Activated CD4-positive, alpha-beta memory T cell treated with anti-CD3 and anti-CD28 coated beads, Interleukin-2, amount 10 ng/mL, durations not matched to agents 7 days and 5 days (primary cell): Measurements from ENCODE around the gene RIPK4. TPM values are rescaled to one million over a fixed set of nuclear protein-coding genes. Genes with fewer than 3 reads are reported as not detected.

ENCODE experiments used
- CTCF ChIA-PET: fragments of 350-600 bp; sonication (Branson Sonifier 250); formaldehyde crosslinking; loops from one replicate; lab custom pipeline; 2021; ENCODE audit warnings: antibody characterized with exemption, inconsistent platforms; lab: Charles Lee
- POLR2A ChIA-PET: fragments of 350-600 bp; sonication (Branson Sonifier 250); formaldehyde crosslinking; loops from one replicate; lab custom pipeline; 2021; ENCODE audit warnings: antibody characterized with exemption; lab: Charles Lee
- DNase-seq: peaks from one replicate; pipeline ENCODE4 v3.0.0-alpha.2; 2020
- H3K27ac Mint-ChIP-seq: one replicate; pipeline ENCODE4 v1.8.0; 2021; ENCODE audit warnings: mild to moderate bottlenecking, mixed read lengths
- H3K27me3 Mint-ChIP-seq: one replicate; pipeline ENCODE4 v1.8.0; 2021; ENCODE audit warnings: mixed read lengths
- H3K36me3 Mint-ChIP-seq: one replicate; pipeline ENCODE4 v1.8.0; 2021; ENCODE audit warnings: low read depth, mixed read lengths
- H3K4me1 Mint-ChIP-seq: one replicate; pipeline ENCODE4 v1.8.0; 2021; ENCODE audit warnings: mixed read lengths
- H3K4me3 Mint-ChIP-seq: one replicate; pipeline ENCODE4 v1.8.0; 2021; ENCODE audit warnings: mild to moderate bottlenecking, mixed read lengths
- H3K9me3 Mint-ChIP-seq: one replicate; pipeline ENCODE4 v1.8.0; 2021; ENCODE audit warnings: mixed read lengths
- total RNA-seq, 2 experiments: library from RNA; stranded (reverse); gene quantifications; one replicate each; pipeline ENCODE4 v1.2.3, GENCODE V29; 2021

RIPK4 gene
- total RNA-seq, 2 experiments from 2014 or later, result not detected

DNA sequence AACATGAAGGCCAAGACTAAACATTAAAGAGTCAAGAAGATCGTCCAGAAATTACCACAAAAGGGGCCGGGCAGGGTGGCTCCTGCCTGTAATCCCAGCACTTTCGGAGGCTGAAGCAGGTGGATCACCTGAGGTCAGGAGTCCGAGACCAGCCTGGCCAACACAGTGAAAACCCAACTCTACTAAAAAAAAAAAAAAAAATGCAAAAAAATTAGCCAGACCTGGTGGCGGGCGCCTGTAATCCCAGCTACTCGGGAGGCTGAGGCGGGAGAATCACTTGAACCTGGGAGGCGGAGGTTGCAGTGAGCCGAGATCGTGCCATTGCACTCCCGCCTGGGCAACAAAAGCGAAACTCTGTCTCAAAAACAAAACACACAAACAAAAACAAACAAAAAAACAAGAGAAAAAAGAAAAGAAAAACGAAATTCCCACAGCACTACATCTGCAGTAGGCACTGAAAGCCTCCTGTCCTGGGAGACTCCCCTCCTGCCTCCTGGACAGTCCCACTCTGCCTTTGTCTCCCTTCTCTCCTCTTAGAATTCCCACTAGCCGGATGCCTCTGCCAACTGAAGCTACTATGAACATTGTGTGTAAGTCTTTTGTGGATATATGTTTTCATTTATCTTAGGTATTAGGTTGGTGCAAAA is 17.7 kb upstream of the RIPK4 start:
- H3K4me3 Mint-ChIP-seq, result no peak overlapping the region
- H3K27me3 Mint-ChIP-seq, result peaks cover 42% of the 10 kb centered on the region
- no peak for DNase-seq
- no peaks in the 10 kb centered on the region for H3K9me3 Mint-ChIP-seq
- CTCF ChIA-PET, result no interaction called here
- peaks cover 7% of the 10 kb centered on the region for H3K4me1 Mint-ChIP-seq
- H3K36me3 Mint-ChIP-seq, result no peaks in the 10 kb centered on the region
- POLR2A ChIA-PET, result no interaction called here
- no peak overlapping the region for H3K27ac Mint-ChIP-seq

DNA sequence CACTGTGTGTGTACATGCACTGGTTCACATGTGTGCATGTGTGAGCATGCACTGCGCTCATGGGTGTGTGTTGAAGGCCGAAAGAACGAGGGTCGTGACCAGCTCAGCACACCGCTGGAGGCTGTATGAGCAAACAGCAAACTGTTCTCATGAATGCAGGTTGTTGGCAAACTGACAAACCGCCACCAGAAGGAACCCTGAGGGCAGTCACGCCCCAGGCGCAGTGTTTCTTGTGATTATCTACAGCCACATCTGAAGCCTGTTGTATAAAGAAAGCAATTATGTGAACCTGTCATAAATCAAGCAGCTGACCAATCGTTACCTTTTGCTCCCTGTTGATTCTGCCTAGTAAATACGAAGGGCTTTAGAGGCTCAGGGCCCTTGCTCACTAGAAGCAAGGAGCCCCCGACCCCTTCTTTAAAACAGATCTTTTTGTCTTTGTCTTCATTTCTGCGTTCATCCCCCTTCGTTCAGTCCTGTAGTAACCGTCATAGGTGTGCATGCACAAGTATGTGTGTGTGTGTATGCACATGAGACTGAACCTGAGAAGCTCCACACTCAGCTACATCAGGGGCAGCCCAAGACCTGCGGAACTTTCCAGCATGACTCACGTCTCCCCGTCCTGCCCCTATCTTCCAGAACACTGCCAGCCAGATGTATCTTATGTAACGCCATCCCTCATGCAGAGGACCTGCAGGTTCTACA is 16.8 kb upstream of the RIPK4 start:
- CTCF ChIA-PET, result no interaction called here
- Mint-ChIP-seq H3K36me3 (no peaks in the 10 kb centered on the region), H3K9me3 (no peaks in the 10 kb centered on the region), H3K27ac (no peak overlapping the region), H3K4me1 (peaks cover 7% of the 10 kb centered on the region), H3K4me3 (no peak overlapping the region), H3K27me3 (peaks cover 43% of the 10 kb centered on the region)
- POLR2A ChIA-PET, result no interaction called here
- DNase-seq, result no peak

- H3K9me3 Mint-ChIP-seq, result no peaks in the 10 kb centered on the region
- ChIA-PET POLR2A (no interaction called here), CTCF (no interaction called here)
- no peak overlapping the region for H3K27ac Mint-ChIP-seq
- peaks cover 45% of the 10 kb centered on the region for H3K27me3 Mint-ChIP-seq
- H3K36me3 Mint-ChIP-seq, result no peaks in the 10 kb centered on the region
- no peak overlapping the region for H3K4me3 Mint-ChIP-seq
- peaks cover 7% of the 10 kb centered on the region for H3K4me1 Mint-ChIP-seq
- DNase-seq, result no peak
Observed at GRCh38 chr21:41781050-41781410, 14.2 kb upstream of the RIPK4 start.

DNA sequence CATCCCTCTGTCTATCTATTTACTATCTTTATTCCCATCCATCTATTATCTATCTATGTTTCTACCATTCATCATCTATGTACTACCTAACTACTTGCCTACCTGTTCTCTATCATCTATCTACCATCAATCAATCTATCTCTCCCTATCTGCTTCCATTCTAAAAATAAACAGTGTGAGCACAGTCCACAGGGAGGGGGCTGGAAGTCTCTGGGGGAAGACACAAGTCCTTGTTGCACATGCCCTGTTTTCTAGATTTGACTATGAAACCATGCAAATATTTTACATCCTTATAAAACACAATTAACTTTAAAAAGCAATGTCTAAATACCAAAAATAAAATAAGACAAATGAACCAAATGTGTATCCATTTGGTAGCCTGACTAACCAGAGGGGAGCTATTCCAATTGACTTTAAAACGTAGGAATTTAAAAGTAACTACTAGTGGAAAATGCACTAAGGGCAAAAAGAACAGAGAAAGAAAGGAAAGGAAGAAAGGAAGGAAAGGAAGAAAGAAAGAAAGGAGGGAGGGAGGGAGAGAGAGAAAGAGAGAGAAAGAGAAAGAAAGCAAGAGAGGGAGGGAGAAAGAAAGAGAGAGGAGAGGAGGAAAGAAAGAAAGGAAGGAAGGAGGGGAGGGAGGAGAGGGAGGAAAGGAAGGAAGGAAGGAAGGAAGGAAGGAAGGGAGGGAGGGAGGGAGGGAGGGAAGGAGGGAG is 13.6 kb upstream of the RIPK4 start:
- H3K9me3 Mint-ChIP-seq, result no peaks in the 10 kb centered on the region
- ChIA-PET CTCF (no interaction called here), POLR2A (no interaction called here)
- no peak overlapping the region for H3K27ac Mint-ChIP-seq
- no peak overlapping the region for H3K4me3 Mint-ChIP-seq
- no peaks in the 10 kb centered on the region for H3K36me3 Mint-ChIP-seq
- peaks cover 47% of the 10 kb centered on the region for H3K27me3 Mint-ChIP-seq
- peaks cover 7% of the 10 kb centered on the region for H3K4me1 Mint-ChIP-seq
- DNase-seq, result no peak

DNA sequence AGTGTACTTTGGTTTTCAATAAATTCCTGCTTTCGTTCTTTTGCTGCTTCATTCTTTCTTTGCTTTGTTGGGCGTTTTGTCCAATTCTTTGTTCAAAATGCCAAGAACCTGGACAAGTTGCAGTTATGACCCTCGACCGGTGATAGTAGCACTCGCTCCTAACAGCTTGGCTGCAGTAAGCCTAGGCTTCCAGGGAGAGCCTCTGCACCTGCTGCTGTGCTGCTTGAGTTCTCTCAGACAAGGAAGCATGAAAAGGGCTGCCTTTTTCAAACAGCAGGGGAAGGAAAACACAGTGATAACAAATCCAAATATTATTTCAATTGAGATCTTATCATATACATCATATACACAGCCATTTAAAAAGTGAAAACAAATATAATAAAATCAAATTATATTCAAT is 12.8 kb upstream of the RIPK4 start:
- peaks cover 7% of the 10 kb centered on the region for H3K4me1 Mint-ChIP-seq
- no peak overlapping the region for H3K27ac Mint-ChIP-seq
- no peak overlapping the region for H3K4me3 Mint-ChIP-seq
- POLR2A ChIA-PET, result no interaction called here
- CTCF ChIA-PET, result no interaction called here
- peaks cover 55% of the 10 kb centered on the region for H3K27me3 Mint-ChIP-seq
- H3K36me3 Mint-ChIP-seq, result no peaks in the 10 kb centered on the region
- DNase-seq, result no peak
- H3K9me3 Mint-ChIP-seq, result no peaks in the 10 kb centered on the region

- no peak overlapping the region for H3K27ac Mint-ChIP-seq
- no peak overlapping the region for H3K4me3 Mint-ChIP-seq
- H3K9me3 Mint-ChIP-seq, result no peaks in the 10 kb centered on the region
- H3K4me1 Mint-ChIP-seq, result peaks cover 7% of the 10 kb centered on the region
- ChIA-PET POLR2A (no interaction called here), CTCF (interaction anchor here (0.6 to 1.3 kb wide), 2 partner anchors 61 to 496 kb away, joined by 4 to 6 read pairs; no protein-coding TSS in a partner anchor)
- H3K27me3 Mint-ChIP-seq, result peaks cover 58% of the 10 kb centered on the region
- DNase-seq, result no peak
- H3K36me3 Mint-ChIP-seq, result no peaks in the 10 kb centered on the region
Observed at GRCh38 chr21:41778930-41779600, 12.2 kb upstream of the RIPK4 start.

- Mint-ChIP-seq H3K27ac (no peak overlapping the region), H3K27me3 (peaks cover 51% of the 10 kb centered on the region), H3K36me3 (no peaks in the 10 kb centered on the region), H3K4me3 (no peak overlapping the region), H3K4me1 (no peaks in the 10 kb centered on the region), H3K9me3 (no peaks in the 10 kb centered on the region)
- no peak for DNase-seq
- ChIA-PET POLR2A (no interaction called here), CTCF (interaction anchor here (0.6 to 1.3 kb wide), 2 partner anchors 167 to 495 kb away, joined by 3 to 4 read pairs; no protein-coding TSS in a partner anchor)
Observed at GRCh38 chr21:41777951-41778815, 11.3 kb upstream of the RIPK4 start.

DNA sequence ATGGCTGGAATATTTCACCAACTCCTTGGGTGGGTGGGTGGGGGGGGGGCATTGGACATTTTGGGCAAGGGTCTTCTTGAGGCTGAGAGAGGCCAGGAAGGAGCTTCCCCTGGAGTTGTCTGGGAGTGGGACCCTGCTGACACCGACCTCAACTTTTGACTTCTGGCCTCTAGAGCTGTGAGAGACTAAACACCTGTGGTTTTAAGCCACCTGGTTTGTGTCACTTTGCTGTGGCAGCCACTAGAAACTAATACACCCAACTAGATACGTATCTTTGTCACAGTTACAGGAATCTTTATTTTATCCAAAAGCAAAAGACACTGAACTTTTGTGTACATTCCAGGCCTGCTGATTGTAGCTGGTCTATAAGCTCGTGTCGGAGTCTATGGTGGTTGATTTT is 9.9 kb upstream of the RIPK4 start:
- H3K4me3 Mint-ChIP-seq, result no peak overlapping the region
- CTCF ChIA-PET, result interaction anchor here (1.2 kb wide), 1 partner anchor 9 kb away, joined by 4 read pairs; no protein-coding TSS in a partner anchor
- no peak overlapping the region for H3K27ac Mint-ChIP-seq
- no peak for DNase-seq
- POLR2A ChIA-PET, result interaction anchor here (1.0 kb wide), 1 partner anchor 9 kb away, joined by 3 read pairs; no protein-coding TSS in a partner anchor
- H3K9me3 Mint-ChIP-seq, result no peaks in the 10 kb centered on the region
- H3K27me3 Mint-ChIP-seq, result peaks cover 56% of the 10 kb centered on the region
- no peaks in the 10 kb centered on the region for H3K4me1 Mint-ChIP-seq
- H3K36me3 Mint-ChIP-seq, result no peaks in the 10 kb centered on the region

- H3K4me3 Mint-ChIP-seq, result no peak overlapping the region
- H3K4me1 Mint-ChIP-seq, result no peaks in the 10 kb centered on the region
- peaks cover 53% of the 10 kb centered on the region for H3K27me3 Mint-ChIP-seq
- no peaks in the 10 kb centered on the region for H3K9me3 Mint-ChIP-seq
- no peaks in the 10 kb centered on the region for H3K36me3 Mint-ChIP-seq
- H3K27ac Mint-ChIP-seq, result no peak overlapping the region
- CTCF ChIA-PET, result no interaction called here
- DNase-seq, result no peak
- POLR2A ChIA-PET, result no interaction called here
Observed at GRCh38 chr21:41775149-41775472, 8.3 kb upstream of the RIPK4 start.

DNA sequence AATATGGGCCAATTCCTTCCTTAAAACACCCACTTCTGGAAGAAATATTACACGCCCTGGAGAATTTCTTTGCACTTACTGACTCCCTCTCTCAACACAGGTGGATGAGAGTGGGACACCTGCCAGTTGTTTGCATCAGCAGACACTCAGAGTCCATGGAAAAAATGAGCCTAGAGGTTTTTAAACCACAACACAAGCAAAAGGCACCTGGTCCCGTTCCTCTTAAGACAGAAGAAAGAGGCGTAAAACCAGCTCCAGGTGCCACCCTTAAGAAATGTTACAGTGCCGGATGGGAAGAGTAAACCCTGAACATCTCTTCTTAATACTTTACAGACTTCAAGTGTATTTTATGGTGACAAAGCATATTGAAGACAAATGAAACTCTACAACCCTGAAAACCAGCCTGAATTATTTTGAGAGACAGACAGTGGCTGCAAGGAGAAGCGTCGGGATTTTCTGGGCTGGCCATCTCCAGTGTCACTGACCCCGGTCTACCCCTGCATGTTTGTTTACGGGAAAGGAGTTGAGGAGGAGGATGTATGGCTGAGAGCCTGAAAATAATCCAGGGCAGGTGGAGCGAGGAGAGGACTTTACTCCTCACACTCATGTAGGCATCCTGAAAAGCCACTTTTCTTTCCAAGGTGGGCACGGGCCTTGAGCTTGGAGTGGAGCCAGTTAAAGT is 7.8 kb upstream of the RIPK4 start:
- Mint-ChIP-seq H3K4me1 (no peaks in the 10 kb centered on the region), H3K9me3 (no peaks in the 10 kb centered on the region), H3K36me3 (no peaks in the 10 kb centered on the region), H3K4me3 (no peak overlapping the region), H3K27ac (no peak overlapping the region), H3K27me3 (peaks cover 57% of the 10 kb centered on the region)
- POLR2A ChIA-PET, result no interaction called here
- CTCF ChIA-PET, result no interaction called here
- DNase-seq, result no peak

DNA sequence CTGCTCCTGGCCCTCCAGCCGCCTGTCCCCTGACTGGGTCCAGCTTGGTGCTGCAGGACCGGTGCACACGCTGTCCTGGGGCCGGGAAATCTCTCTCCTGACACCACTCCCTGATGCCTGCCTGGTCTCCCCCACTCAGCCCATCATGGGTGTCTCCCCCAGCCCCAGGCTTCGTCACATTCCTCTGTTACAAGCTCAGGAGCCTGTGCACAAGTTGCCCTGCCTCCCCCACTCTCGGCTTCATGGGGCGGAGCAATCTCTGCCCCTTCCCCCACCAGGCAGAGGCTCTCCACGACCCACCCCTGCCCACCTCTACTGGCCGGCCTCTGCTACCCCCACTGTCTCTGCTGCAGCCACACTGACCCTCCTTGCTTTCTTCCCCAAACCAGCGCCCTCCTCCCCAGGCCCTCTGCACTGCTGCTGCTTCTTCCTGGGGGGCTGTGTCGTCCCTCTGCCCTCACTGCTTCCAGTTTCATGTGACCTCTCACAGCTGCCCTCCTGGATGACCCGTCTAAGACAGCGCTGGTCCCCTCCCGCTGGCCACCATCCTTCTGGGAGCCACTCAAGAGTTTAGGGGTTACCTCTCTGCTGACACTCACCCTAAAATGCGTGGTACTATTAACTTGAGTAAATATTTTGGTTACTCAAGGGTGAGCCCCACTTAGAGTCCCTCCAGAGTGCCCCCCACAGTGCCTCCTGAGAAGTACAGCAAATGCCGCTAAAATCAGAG is 5.7 kb upstream of the RIPK4 start:
- DNase-seq, result no peak
- Mint-ChIP-seq H3K27me3 (peaks cover 66% of the 10 kb centered on the region), H3K4me1 (peaks cover 16% of the 10 kb centered on the region), H3K4me3 (no peak overlapping the region), H3K27ac (no peak overlapping the region), H3K36me3 (no peaks in the 10 kb centered on the region), H3K9me3 (no peaks in the 10 kb centered on the region)
- ChIA-PET POLR2A (no interaction called here), CTCF (no interaction called here)

DNA sequence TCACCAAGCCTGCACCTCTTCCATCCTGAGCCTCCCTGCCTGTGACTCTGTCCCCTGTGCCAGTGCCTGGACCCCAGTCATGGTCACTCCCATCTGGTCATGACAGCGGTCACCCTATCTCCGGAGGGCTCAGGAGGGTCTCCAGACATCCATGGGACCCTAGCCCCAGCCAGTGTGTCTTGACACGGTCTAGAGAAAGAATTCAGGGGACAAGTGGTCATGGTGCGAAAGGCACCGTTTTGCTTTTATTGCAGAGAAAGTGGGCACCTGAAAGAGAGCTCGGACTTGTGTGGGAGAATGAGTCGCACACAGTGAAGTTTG is 4.7 kb upstream of the RIPK4 start:
- no peak overlapping the region for H3K4me3 Mint-ChIP-seq
- DNase-seq, result no peak
- H3K27me3 Mint-ChIP-seq, result peaks cover 66% of the 10 kb centered on the region
- peaks cover 22% of the 10 kb centered on the region for H3K4me1 Mint-ChIP-seq
- POLR2A ChIA-PET, result no interaction called here
- H3K36me3 Mint-ChIP-seq, result peaks cover 4% of the 10 kb centered on the region
- CTCF ChIA-PET, result no interaction called here
- no peak overlapping the region for H3K27ac Mint-ChIP-seq
- H3K9me3 Mint-ChIP-seq, result no peaks in the 10 kb centered on the region
